SK-N-SH treated with all-trans-retinoic acid at 6 μM for 48 hours (cell line): ENCODE measurements around the gene CLCN3.
"Not testable (repeated sequence)": the region's sequence is repeated elsewhere in the genome, so short reads cannot be mapped to it uniquely, and the experiment has no call there.

Experiments used
- ATAC-seq: fragments of 200-7000 bp; cut with Tn5 transposase; 3 replicates; pipeline ENCODE4 v1.9.1; 2020; ENCODE audit warnings: mild to moderate bottlenecking, moderate library complexity
- ARNTL ChIP-seq: fragments of 450-650 bp; formaldehyde crosslinking; IDR thresholded peaks from 2 replicates; pipeline ENCODE4 v1.5.0; 2020; ENCODE audit warnings: low read depth, mild to moderate bottlenecking, moderate library complexity, borderline replicate concordance
- BACH2 ChIP-seq: fragments of 250-450 bp; sonication (Bioruptor Pico); IDR thresholded peaks from 2 replicates; pipeline ENCODE4 v1.9.0; 2021; ENCODE audit warnings: mild to moderate bottlenecking, borderline replicate concordance
- ESRRG ChIP-seq: fragments of 250-450 bp; sonication (Bioruptor Pico); IDR thresholded peaks from 2 replicates; pipeline ENCODE4 v1.6.1; 2021; ENCODE audit warnings: mild to moderate bottlenecking
- GLIS3 ChIP-seq: fragments of 250-450 bp; sonication (Bioruptor Pico); IDR thresholded peaks from 2 replicates; pipeline ENCODE4 v1.5.0; 2020; ENCODE audit warnings: mild to moderate bottlenecking, moderate library complexity
- OSR1 ChIP-seq: fragments of 250-450 bp; sonication (Bioruptor Pico); IDR thresholded peaks from 2 replicates; pipeline ENCODE4 v1.8.0; 2022; ENCODE audit warnings: moderate library complexity, mild to moderate bottlenecking, inconsistent platforms
- RARB ChIP-seq: fragments of 250-450 bp; sonication (Bioruptor Pico); IDR thresholded peaks from 2 replicates; pipeline ENCODE4 v1.8.0; 2021; ENCODE audit warnings: mild to moderate bottlenecking, moderate library complexity
- TOX ChIP-seq: fragments of 250-450 bp; sonication (Bioruptor Pico); IDR thresholded peaks from 2 replicates; pipeline ENCODE4 v1.8.0; 2021; ENCODE audit warnings: mild to moderate bottlenecking, moderate library complexity, borderline replicate concordance
- ZC3H10 ChIP-seq: fragments of 250-450 bp; sonication (Bioruptor Pico); IDR thresholded peaks from 2 replicates; pipeline ENCODE4 v1.5.1; 2021; ENCODE audit warnings: mild to moderate bottlenecking, moderate library complexity
- ZFP3 ChIP-seq: fragments of 250-450 bp; sonication (Bioruptor Pico); IDR thresholded peaks from 2 replicates; pipeline ENCODE4 v1.5.0; 2020; ENCODE audit warnings: mild to moderate bottlenecking, moderate library complexity
- ZNF565 ChIP-seq: fragments of 450-650 bp; formaldehyde crosslinking; conservative IDR thresholded peaks from 2 replicates; pipeline ENCODE4 v1.5.0; 2020; ENCODE audit warnings: low read depth, mild to moderate bottlenecking, moderate library complexity
- ZNF70 ChIP-seq: fragments of 450-650 bp; formaldehyde crosslinking; IDR thresholded peaks from 2 replicates; pipeline ENCODE4 v1.5.0; 2020; ENCODE audit warnings: mild to moderate bottlenecking, moderate library complexity
- ZNF8 ChIP-seq: fragments of 450-650 bp; formaldehyde crosslinking; IDR thresholded peaks from 2 replicates; pipeline ENCODE4 v1.5.0; 2020; ENCODE audit warnings: mild to moderate bottlenecking, moderate library complexity
- TF ChIP-seq, protein P1 (sequence below): fragments of 250-450 bp; sonication (Bioruptor Pico); IDR thresholded peaks from 2 replicates; pipeline ENCODE4 v1.5.0; 2020; ENCODE audit warnings: mild to moderate bottlenecking, moderate library complexity
- TF ChIP-seq, protein P2 (sequence below): fragments of 250-450 bp; sonication (Bioruptor Pico); IDR thresholded peaks from 2 replicates; pipeline ENCODE4 v1.8.0; 2020; ENCODE audit warnings: mild to moderate bottlenecking, moderate library complexity, borderline replicate concordance
- TF ChIP-seq, protein P3 (sequence below): fragments of 250-450 bp; sonication (Bioruptor Pico); IDR thresholded peaks from 2 replicates; pipeline ENCODE4 v1.8.0; 2021; ENCODE audit warnings: low read depth, mild to moderate bottlenecking, moderate library complexity, borderline replicate concordance
- TF ChIP-seq, protein P4 (sequence below): fragments of 250-450 bp; sonication (Bioruptor Pico); IDR thresholded peaks from 2 replicates; pipeline ENCODE4 v1.5.1; 2020; ENCODE audit warnings: low read depth, mild to moderate bottlenecking, moderate library complexity
- TF ChIP-seq, protein P5 (sequence below): fragments of 250-450 bp; sonication (Bioruptor Pico); IDR thresholded peaks from 2 replicates; pipeline ENCODE4 v1.5.1; 2021; ENCODE audit warnings: mild to moderate bottlenecking, moderate library complexity

CLCN3 gene

DNA sequence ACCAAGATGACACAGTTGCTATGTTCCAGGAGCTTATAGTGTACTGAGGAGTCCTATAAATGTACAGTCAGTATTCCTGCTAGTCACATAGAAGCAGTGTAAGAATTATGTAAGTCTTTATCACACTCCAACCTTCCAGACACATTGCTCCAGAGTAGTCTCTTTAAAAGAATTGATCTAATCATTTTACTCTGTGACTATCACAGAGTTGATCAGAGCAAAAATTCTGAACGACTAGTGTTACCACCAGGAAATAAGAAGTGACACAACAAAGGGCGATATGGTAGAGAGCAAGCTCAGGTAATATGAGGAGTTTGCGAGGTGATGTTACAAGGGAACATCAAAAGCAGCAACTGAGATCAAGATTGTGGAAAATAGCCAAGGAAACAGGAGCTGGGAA, 146.4 kb downstream of the CLCN3 start (continued):
- TF ChIP-seq, protein P1, sequence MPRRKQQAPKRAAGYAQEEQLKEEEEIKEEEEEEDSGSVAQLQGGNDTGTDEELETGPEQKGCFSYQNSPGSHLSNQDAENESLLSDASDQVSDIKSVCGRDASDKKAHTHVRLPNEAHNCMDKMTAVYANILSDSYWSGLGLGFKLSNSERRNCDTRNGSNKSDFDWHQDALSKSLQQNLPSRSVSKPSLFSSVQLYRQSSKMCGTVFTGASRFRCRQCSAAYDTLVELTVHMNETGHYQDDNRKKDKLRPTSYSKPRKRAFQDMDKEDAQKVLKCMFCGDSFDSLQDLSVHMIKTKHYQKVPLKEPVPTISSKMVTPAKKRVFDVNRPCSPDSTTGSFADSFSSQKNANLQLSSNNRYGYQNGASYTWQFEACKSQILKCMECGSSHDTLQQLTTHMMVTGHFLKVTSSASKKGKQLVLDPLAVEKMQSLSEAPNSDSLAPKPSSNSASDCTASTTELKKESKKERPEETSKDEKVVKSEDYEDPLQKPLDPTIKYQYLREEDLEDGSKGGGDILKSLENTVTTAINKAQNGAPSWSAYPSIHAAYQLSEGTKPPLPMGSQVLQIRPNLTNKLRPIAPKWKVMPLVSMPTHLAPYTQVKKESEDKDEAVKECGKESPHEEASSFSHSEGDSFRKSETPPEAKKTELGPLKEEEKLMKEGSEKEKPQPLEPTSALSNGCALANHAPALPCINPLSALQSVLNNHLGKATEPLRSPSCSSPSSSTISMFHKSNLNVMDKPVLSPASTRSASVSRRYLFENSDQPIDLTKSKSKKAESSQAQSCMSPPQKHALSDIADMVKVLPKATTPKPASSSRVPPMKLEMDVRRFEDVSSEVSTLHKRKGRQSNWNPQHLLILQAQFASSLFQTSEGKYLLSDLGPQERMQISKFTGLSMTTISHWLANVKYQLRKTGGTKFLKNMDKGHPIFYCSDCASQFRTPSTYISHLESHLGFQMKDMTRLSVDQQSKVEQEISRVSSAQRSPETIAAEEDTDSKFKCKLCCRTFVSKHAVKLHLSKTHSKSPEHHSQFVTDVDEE (CRISPR knock-in tag) = no peak
- TF ChIP-seq, protein P2, sequence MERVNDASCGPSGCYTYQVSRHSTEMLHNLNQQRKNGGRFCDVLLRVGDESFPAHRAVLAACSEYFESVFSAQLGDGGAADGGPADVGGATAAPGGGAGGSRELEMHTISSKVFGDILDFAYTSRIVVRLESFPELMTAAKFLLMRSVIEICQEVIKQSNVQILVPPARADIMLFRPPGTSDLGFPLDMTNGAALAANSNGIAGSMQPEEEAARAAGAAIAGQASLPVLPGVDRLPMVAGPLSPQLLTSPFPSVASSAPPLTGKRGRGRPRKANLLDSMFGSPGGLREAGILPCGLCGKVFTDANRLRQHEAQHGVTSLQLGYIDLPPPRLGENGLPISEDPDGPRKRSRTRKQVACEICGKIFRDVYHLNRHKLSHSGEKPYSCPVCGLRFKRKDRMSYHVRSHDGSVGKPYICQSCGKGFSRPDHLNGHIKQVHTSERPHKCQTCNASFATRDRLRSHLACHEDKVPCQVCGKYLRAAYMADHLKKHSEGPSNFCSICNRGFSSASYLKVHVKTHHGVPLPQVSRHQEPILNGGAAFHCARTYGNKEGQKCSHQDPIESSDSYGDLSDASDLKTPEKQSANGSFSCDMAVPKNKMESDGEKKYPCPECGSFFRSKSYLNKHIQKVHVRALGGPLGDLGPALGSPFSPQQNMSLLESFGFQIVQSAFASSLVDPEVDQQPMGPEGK = no peak
- TF ChIP-seq, protein P3, sequence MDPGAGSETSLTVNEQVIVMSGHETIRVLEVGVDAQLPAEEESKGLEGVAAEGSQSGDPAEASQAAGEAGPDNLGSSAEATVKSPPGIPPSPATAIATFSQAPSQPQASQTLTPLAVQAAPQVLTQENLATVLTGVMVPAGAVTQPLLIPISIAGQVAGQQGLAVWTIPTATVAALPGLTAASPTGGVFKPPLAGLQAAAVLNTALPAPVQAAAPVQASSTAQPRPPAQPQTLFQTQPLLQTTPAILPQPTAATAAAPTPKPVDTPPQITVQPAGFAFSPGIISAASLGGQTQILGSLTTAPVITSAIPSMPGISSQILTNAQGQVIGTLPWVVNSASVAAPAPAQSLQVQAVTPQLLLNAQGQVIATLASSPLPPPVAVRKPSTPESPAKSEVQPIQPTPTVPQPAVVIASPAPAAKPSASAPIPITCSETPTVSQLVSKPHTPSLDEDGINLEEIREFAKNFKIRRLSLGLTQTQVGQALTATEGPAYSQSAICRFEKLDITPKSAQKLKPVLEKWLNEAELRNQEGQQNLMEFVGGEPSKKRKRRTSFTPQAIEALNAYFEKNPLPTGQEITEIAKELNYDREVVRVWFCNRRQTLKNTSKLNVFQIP (CRISPR knock-in tag) = no peak
- TF ChIP-seq GLIS3 = no peak
- no peak for TF ChIP-seq TOX (CRISPR knock-in tag)
- no peak for TF ChIP-seq ZFP3

DNA sequence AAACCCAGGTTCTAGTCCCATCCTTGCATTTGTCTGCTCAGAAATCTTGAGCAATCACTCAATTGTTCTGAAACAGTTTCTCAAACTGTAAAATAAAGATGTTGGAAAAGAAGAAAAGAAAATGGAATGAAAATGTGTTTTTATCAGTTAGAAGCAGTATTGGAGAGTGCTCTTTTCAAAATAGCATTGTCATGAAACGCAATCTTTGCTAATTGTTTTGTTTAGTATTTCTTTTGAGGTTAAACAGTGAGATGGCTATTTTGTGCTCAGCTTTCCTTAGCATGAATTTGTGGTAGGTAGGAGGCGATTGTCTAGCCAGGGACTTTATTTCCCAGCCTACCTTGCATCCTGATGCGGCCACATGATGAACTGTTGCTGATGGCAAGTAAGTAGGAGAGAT, 148.0 kb downstream of the CLCN3 start:
- ATAC-seq = no peak
- TF ChIP-seq ARNTL = no peak
- TF ChIP-seq, protein P2 = no peak
- TF ChIP-seq RARB (CRISPR knock-in tag) = no peak
- TF ChIP-seq OSR1 = no peak
- no peak for TF ChIP-seq BACH2 (CRISPR knock-in tag)
- no peak for TF ChIP-seq TOX (CRISPR knock-in tag)
- TF ChIP-seq, protein P3 (CRISPR knock-in tag) = no peak
- no peak for TF ChIP-seq ZNF565
- no peak for TF ChIP-seq ZC3H10 (CRISPR knock-in tag)
- TF ChIP-seq, protein P4, sequence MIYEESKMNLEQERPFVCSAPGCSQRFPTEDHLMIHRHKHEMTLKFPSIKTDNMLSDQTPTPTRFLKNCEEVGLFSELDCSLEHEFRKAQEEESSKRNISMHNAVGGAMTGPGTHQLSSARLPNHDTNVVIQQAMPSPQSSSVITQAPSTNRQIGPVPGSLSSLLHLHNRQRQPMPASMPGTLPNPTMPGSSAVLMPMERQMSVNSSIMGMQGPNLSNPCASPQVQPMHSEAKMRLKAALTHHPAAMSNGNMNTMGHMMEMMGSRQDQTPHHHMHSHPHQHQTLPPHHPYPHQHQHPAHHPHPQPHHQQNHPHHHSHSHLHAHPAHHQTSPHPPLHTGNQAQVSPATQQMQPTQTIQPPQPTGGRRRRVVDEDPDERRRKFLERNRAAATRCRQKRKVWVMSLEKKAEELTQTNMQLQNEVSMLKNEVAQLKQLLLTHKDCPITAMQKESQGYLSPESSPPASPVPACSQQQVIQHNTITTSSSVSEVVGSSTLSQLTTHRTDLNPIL (CRISPR knock-in tag) = no peak
- TF ChIP-seq, protein P5, sequence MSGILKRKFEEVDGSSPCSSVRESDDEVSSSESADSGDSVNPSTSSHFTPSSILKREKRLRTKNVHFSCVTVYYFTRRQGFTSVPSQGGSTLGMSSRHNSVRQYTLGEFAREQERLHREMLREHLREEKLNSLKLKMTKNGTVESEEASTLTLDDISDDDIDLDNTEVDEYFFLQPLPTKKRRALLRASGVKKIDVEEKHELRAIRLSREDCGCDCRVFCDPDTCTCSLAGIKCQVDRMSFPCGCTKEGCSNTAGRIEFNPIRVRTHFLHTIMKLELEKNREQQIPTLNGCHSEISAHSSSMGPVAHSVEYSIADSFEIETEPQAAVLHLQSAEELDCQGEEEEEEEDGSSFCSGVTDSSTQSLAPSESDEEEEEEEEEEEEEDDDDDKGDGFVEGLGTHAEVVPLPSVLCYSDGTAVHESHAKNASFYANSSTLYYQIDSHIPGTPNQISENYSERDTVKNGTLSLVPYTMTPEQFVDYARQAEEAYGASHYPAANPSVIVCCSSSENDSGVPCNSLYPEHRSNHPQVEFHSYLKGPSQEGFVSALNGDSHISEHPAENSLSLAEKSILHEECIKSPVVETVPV (CRISPR knock-in tag) = no peak
- no peak for TF ChIP-seq ESRRG

DNA sequence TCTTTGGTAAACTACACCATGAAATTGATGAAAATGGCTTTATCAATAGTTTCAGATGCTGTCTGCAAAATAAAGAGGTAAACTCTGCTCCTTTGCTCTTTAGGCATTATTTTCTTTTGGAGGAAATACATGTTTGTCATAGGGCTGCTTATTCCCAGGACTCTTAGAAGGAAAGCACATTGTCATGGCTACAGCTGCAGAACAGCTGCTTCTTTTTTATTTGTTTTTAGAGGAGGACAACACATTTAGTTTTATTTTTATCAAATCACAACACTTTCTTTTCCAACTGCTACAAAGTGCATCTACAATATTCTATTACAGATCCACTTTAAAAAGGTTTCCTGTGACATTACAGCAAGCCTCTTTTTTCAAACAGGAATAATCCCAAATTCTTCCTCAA, 150.0 kb downstream of the CLCN3 start:
- ATAC-seq = no peak

DNA sequence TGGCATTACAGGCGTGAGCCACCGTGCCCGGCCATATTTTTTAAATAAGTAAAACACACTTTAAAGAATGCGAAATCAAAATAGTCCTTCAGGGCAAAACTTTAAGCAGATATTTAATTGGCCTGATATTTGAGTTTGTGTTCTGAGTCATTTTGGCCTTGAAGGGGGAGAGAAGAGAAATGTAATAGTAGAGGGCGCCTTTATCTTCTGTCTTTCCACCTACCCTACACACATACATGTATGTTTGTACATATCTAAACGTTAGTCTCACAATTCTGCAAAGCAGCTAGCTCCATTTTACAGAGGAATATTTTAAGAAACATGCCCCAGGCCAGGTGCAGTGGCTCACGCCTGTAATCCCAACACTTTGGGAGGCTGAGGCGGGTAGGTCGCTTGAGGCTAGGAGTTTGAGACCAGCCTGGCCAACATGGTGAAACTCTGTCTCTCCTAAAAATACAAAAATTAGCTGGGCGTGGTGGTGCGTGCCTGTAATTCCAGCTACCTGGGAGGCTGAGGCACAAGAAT, 151.2 kb downstream of the CLCN3 start:
- ATAC-seq = not testable (repeated sequence)

More for the DNA sequence above, 150.0 kb downstream of the CLCN3 start:
- TF ChIP-seq ZNF8 (CRISPR knock-in tag) (no peak), ZNF70 (CRISPR knock-in tag) (no peak)
- TF ChIP-seq, protein P4 (CRISPR knock-in tag) = no peak
